ENCODE measurements around the gene GSTCD. TPM values are rescaled to one million over a fixed set of nuclear protein-coding genes. Genes with fewer than 3 reads are reported as not detected.

GSTCD gene
- total and polyA plus RNA-seq, 2 donors = 3.7 to 24.2 TPM

DNA sequence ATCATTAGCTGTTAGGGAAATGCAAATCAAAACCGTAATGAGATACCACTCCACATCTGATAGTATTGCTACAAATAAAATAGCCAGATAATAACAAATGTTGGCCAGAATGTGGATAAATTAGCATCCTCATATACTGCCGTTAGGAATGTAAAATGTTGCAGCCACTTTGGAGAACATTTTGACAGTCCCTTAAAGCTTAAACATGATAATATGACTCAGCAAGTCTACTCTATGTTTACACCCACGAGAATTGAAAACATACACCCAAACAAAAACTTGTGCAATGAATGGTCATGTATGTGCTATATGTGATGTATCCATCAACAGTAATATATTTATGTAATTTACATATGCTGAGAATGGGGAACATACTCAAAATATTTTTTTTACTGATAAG, 78.2 kb downstream of the GSTCD start:
- no peak for DNase-seq (ENCODE audit: extremely low spot score)
- H3K36me3 ChIP-seq (ENCODE audit: insufficient read depth) = no peaks in the 10 kb centered on the region
- 92% methylated on average over 3 of the region's 3 CpGs for WGBS
- H3K4me3 ChIP-seq (ENCODE audit: low read depth, low read length) = no peak overlapping the region
- no peak overlapping the region for H3K27ac ChIP-seq (ENCODE audit: low read depth)
- H3K4me1 ChIP-seq (ENCODE audit: insufficient read depth) = no peaks in the 10 kb centered on the region

DNA sequence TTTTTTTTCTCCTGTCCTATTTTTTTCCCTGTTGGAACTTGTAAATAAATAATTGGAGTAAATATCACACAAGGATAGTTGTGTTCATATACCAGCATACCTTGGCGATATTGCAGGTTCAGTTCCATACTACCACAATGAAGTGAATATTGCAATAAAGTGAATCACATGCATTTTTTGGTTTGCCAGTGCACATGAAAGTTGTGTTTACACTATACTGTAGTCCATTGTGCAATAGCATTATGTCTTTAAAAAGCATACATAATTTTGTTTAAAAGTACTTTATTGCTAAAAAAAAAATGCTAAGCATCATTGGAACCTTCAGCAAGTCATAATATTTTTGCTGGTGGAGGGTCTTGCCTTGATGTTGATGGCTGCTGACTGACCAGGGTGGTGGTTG, 88.6 kb downstream of the GSTCD start:
- no peak overlapping the region for H3K4me3 ChIP-seq (ENCODE audit: low read depth, low read length)
- 97% methylated on average over 1 of the region's 1 CpG for WGBS
- peaks cover 2% of the 10 kb centered on the region for H3K36me3 ChIP-seq (ENCODE audit: insufficient read depth)
- H3K4me1 ChIP-seq (ENCODE audit: insufficient read depth) = no peaks in the 10 kb centered on the region
- no peak for DNase-seq (ENCODE audit: extremely low spot score)
- H3K27ac ChIP-seq (ENCODE audit: low read depth) = no peak overlapping the region

DNA sequence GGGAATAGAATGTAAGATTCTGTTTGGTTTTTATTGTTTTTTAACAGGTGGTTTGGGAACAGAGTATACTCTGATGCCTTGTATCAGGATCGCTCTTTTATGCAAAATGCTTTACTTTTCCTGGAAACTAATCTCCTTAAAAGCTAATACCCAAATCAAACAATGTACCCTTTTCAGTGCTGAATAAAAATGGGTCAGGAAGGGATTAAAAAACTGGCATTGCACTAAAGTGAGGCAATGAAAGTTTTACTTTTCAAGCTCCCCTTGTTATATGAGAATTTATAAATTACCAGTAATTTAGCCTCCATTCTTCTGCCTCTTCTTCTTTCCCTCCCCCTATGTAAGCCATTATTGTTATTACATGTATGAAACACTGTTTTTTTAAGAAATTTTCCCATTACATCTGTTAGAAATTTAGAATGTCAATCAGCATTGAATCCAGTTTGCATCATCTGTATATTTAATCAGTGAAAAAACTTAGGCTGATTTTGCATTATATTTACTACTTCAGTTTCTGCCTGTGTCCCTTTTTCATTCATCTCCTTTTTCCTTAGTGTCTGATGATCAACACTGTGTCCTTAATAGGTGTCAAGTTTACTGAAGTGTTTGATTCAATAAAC, 97.0 kb downstream of the GSTCD start:
- 85% methylated on average over 1 of the region's 1 CpG for WGBS
- no peak overlapping the region for H3K4me3 ChIP-seq (ENCODE audit: low read depth, low read length)
- no peak overlapping the region for H3K27ac ChIP-seq (ENCODE audit: low read depth)
- H3K4me1 ChIP-seq (ENCODE audit: insufficient read depth) = no peaks in the 10 kb centered on the region
- DNase-seq (ENCODE audit: extremely low spot score) = no peak
- H3K36me3 ChIP-seq (ENCODE audit: insufficient read depth) = no peaks in the 10 kb centered on the region

DNA sequence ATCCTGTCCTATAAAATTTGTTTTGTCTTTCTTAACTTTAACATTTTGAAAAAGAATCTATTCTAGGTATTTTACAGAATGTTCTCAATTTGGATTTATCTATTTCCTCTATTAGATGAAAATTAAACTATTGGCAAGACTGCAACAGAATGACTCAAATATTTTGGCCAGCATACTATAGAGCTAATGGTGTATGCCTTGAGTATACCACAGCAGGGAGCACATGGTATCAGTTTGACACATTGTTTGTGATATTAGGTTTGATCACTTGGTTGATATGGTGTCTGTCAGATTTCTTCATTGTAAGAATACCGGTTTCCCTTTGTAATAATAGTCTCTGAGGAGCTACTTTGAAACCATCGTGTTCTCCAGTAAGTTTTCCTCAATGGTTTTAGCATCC, 98.9 kb downstream of the GSTCD start:
- Histone ChIP-seq H3K4me1 (ENCODE audit: insufficient read depth) (no peaks in the 10 kb centered on the region), H3K36me3 (ENCODE audit: insufficient read depth) (no peaks in the 10 kb centered on the region), H3K4me3 (ENCODE audit: low read depth, low read length) (no peak overlapping the region), H3K27ac (ENCODE audit: low read depth) (no peak overlapping the region)
- 89% methylated on average over 2 of the region's 2 CpGs for WGBS
- no peak for DNase-seq (ENCODE audit: extremely low spot score)

DNA sequence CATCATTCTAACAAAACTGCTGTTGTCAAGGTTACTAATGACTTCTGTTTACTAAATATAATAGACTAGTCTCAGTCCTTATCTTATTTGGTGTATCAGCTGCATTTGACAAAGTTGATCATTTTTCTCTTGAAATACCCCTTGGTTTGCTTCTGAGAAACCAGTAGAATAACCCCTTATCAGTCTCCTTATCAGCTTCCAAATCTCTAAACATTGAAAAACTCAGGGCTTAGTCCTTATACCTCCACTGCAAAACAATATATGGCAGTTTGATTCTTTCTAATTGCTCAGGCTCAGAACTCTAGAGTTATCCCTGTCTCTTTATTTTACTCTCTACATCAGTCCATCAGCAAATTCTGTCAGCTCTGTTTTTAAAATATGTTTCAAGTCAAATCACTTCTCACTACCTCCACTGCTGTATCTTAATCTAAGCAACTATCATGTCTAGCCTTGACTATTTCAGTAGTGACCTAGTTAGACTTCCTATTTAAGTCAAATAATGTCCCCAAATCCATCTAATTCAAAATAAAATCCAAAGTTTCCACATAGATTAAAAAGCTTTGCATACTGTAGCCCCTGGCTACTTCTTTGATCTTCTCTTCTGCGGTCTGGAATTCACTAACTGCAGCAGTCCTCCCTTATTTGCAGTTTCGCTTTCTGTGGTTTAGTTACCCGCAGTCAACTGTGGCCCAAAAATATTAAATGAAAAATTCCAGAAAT, 99.6 kb downstream of the GSTCD start:
- no peak for DNase-seq (ENCODE audit: extremely low spot score)
- Histone ChIP-seq H3K4me3 (ENCODE audit: low read depth, low read length) (peak overlapping the region; percentile 18), H3K27ac (ENCODE audit: low read depth) (no peak overlapping the region), H3K36me3 (ENCODE audit: insufficient read depth) (no peaks in the 10 kb centered on the region), H3K4me1 (ENCODE audit: insufficient read depth) (no peaks in the 10 kb centered on the region)
- 40% methylated on average over 3 of the region's 3 CpGs for WGBS

DNA sequence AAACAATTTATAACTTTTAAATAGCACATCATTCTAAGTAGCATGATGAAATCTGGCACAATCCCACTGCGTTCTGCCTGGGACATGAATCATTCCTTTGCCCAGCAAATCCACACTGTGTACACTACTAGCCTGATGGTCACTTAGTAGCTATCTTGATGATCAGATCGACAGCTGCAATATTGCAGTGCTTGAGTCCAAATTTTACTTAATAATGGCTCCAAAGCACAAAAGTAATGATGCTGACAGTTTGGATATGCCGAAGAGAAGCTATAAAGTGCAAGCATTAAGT, 100.1 kb downstream of the GSTCD start:
- H3K36me3 ChIP-seq (ENCODE audit: insufficient read depth) = no peaks in the 10 kb centered on the region
- H3K4me1 ChIP-seq (ENCODE audit: insufficient read depth) = no peaks in the 10 kb centered on the region
- no peak overlapping the region for H3K27ac ChIP-seq (ENCODE audit: low read depth)
- no peak for DNase-seq (ENCODE audit: extremely low spot score)
- H3K4me3 ChIP-seq (ENCODE audit: low read depth, low read length) = peak overlapping the region; percentile 18
- 41% methylated on average over 3 of the region's 3 CpGs for WGBS

DNA sequence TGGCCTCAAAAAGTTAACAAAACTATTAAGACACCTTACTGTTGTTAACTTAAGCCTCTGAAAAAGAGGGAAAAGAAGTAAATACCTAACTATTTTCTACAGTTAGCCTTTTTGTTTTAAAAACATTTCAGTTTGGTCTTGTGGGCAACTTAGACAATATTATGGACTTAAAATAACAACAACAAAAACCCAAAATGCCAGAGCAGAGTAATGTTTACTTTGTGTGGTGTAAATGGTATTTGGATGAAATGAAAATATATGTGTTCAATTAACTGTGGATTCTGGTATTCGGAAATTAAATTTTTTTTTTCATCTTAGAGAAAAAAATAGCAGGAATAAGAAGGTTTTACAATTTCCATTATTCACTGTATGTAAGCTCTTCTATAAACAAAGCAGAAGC, 107.1 kb downstream of the GSTCD start:
- H3K4me3 ChIP-seq (ENCODE audit: low read depth, low read length) = no peak overlapping the region
- H3K4me1 ChIP-seq (ENCODE audit: insufficient read depth) = no peaks in the 10 kb centered on the region
- no peaks in the 10 kb centered on the region for H3K36me3 ChIP-seq (ENCODE audit: insufficient read depth)
- H3K27ac ChIP-seq (ENCODE audit: low read depth) = no peak overlapping the region
- DNase-seq (ENCODE audit: extremely low spot score) = no peak
- WGBS = 85% methylated on average over 1 of the region's 1 CpG

DNA sequence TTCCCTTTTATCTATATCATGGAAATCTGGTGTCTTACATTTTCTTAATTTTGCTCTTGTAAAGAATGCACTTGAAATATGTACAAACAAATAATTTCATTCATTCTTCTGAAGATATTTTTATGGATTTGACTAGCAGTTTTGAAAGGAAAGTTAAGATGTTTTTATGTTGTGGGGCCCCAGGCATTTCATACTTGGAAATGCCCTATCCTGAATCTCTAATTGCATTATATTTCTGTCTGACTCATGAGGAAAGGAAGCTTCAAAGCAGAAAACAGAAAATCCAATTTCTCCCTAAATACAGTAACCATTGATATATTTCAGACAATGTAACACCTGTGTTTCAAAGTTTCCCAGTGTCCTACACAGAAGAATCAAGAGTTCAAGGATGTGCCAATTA, 113.5 kb downstream of the GSTCD start:
- Histone ChIP-seq H3K4me1 (ENCODE audit: insufficient read depth) (no peaks in the 10 kb centered on the region), H3K4me3 (ENCODE audit: low read depth, low read length) (no peak overlapping the region), H3K36me3 (ENCODE audit: insufficient read depth) (no peaks in the 10 kb centered on the region), H3K27ac (ENCODE audit: low read depth) (no peak overlapping the region)
- DNase-seq (ENCODE audit: extremely low spot score) = no peak

DNA sequence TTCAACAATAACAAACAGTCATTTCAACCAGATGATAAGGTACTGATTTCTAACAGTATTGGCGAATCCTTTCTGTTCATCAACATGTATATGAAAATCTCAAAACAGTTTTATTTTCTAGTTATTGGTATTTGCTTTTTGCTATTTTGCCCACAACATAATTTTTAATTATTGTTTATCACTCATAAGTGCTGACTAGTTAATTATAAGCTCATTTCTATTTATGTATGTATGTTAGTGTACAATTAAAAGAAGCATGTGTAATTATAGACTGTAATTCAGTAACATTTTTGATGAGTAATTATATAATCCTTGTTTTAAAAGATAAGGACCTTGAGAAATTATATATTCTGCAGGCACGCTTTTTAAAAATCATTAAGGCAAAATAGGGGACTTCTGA, 119.5 kb downstream of the GSTCD start:
- H3K4me1 ChIP-seq (ENCODE audit: insufficient read depth) = no peaks in the 10 kb centered on the region
- H3K4me3 ChIP-seq (ENCODE audit: low read depth, low read length) = no peak overlapping the region
- no peak overlapping the region for H3K27ac ChIP-seq (ENCODE audit: low read depth)
- no peak for DNase-seq (ENCODE audit: extremely low spot score)
- no peaks in the 10 kb centered on the region for H3K36me3 ChIP-seq (ENCODE audit: insufficient read depth)
- 98% methylated on average over 2 of the region's 2 CpGs for WGBS

DNA sequence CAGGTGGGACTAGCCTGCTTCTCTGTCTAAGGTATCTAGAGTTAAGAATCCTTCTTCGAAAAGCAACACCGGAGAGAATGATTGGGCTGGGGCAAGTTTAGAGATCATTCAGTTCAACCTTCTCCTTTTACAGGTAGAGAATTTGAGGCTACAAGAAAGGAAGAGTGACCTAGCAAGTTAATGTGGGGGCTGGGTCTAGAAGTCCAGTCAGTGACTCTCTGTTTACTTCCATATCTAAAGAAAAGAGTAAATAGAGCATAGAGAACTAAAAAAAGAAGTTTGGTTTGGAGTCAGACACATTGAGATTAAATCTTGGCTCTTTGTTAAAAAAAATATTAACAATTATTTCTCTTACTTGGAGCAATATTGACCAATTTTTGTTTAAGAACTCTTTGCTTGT, 122.6 kb downstream of the GSTCD start:
- H3K27ac ChIP-seq (ENCODE audit: low read depth) = no peak overlapping the region
- H3K4me1 ChIP-seq (ENCODE audit: insufficient read depth) = no peaks in the 10 kb centered on the region
- no peaks in the 10 kb centered on the region for H3K36me3 ChIP-seq (ENCODE audit: insufficient read depth)
- 97% methylated on average over 2 of the region's 2 CpGs for WGBS
- no peak overlapping the region for H3K4me3 ChIP-seq (ENCODE audit: low read depth, low read length)
- no peak for DNase-seq (ENCODE audit: extremely low spot score)

DNA sequence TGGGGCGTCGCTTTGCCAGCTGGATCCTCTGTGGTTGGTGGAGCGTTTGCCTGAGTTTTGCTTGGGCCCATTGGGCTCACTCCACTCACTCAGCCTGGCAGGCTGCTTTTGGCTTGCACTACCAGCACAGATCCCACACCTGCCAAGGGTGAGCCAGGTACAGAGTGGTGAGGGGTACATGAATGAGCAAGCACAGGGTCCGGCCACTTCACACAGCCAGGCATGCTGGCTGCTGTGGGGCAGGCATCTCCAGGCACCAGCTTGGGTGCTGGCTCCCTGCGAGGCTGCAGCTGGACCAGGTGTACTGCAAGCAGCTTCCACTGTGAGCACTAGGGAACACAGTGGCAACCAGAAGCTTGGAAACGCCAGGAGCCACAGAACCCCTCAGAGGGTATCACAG, 126.6 kb downstream of the GSTCD start:
- 98% methylated on average over 6 of the region's 6 CpGs for WGBS
- H3K27ac ChIP-seq (ENCODE audit: low read depth) = no peak overlapping the region
- no peaks in the 10 kb centered on the region for H3K4me1 ChIP-seq (ENCODE audit: insufficient read depth)
- no peak overlapping the region for H3K4me3 ChIP-seq (ENCODE audit: low read depth, low read length)
- DNase-seq (ENCODE audit: extremely low spot score) = no peak
- H3K36me3 ChIP-seq (ENCODE audit: insufficient read depth) = no peaks in the 10 kb centered on the region

DNA sequence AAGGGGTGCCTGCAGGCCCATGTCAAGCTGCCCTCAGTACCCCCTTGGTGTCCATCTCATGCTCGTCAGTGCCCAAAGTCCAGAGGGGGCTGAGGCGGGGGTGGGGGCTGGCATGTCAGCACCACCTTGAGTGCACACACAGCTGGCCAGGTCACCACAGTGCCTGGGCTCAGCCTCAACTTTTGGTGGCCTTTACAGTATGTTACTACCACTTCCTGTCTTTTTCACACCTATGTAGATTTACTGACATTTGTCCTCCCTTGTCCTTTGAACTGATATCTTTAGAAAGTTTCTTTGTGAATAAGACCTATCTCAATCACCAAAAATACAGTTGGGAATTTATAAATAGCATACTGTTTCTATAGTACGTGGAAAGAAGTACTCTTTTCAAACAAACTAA, 128.0 kb downstream of the GSTCD start:
- H3K36me3 ChIP-seq (ENCODE audit: insufficient read depth) = no peaks in the 10 kb centered on the region
- H3K27ac ChIP-seq (ENCODE audit: low read depth) = no peak overlapping the region
- no peak for DNase-seq (ENCODE audit: extremely low spot score)
- WGBS = 87% methylated on average over 3 of the region's 3 CpGs
- no peak overlapping the region for H3K4me3 ChIP-seq (ENCODE audit: low read depth, low read length)
- no peaks in the 10 kb centered on the region for H3K4me1 ChIP-seq (ENCODE audit: insufficient read depth)

DNA sequence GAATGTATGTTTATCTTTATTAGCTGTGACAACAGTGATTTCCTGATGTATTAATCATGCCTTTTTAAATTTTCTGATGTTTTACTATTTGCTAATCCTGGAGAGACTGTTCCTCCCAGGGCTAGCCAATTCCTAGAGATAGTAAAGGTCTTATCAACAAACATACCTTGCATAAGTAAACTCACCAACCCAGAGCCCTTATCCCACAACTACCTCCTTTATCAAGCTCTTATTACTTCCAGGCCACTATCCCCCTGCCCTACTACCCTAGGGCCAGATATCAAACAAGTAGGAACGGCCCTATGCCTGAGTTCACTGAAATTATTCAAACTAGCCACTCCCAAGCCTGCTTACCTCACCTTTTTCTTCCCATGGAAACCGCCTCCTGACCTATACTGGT, 128.5 kb downstream of the GSTCD start:
- Histone ChIP-seq H3K4me3 (ENCODE audit: low read depth, low read length) (no peak overlapping the region), H3K4me1 (ENCODE audit: insufficient read depth) (no peaks in the 10 kb centered on the region), H3K27ac (ENCODE audit: low read depth) (no peak overlapping the region)

DNA sequence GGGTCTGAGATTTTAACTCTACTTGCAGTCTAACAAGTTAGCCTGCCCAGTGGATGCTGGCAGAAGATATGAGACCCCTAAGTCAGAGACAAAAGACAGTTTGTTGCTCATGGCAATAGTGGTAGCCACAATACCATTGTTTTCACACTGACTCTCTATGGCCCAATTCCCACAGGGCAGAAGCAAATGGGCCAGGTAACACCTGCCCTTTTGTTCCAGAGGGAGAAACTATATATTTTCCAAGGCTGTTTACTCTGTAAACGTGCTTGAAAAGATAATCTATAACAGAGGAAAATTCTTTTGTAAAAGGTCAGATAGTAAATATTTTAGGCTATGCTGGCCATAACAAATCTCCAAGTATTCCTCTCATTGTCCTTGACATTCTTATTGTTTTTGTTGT, 129.5 kb downstream of the GSTCD start:
- no peak for DNase-seq (ENCODE audit: extremely low spot score)
- H3K4me3 ChIP-seq (ENCODE audit: low read depth, low read length) = no peak overlapping the region
- H3K27ac ChIP-seq (ENCODE audit: low read depth) = no peak overlapping the region
- no peaks in the 10 kb centered on the region for H3K36me3 ChIP-seq (ENCODE audit: insufficient read depth)
- 65% methylated on average over 1 of the region's 1 CpG for WGBS
- no peaks in the 10 kb centered on the region for H3K4me1 ChIP-seq (ENCODE audit: insufficient read depth)

More for the DNA sequence above, 128.5 kb downstream of the GSTCD start:
- 68% methylated on average over 2 of the region's 2 CpGs for WGBS
- no peaks in the 10 kb centered on the region for H3K36me3 ChIP-seq (ENCODE audit: insufficient read depth)
- DNase-seq (ENCODE audit: extremely low spot score) = no peak
